ENCODE measurements around the gene TULP4.
"Not testable (repeated sequence)": the region's sequence is repeated elsewhere in the genome, so short reads cannot be mapped to it uniquely, and the experiment has no call there.

TULP4 gene

GRCh38 chr6:158476389-158476788, 164.1 kb downstream of the TULP4 start:
- peak overlapping the region; percentile 78; the same call in 1 of the 2 replicates for H3K27ac ChIP-seq
- TF ChIP-seq, protein P1, sequence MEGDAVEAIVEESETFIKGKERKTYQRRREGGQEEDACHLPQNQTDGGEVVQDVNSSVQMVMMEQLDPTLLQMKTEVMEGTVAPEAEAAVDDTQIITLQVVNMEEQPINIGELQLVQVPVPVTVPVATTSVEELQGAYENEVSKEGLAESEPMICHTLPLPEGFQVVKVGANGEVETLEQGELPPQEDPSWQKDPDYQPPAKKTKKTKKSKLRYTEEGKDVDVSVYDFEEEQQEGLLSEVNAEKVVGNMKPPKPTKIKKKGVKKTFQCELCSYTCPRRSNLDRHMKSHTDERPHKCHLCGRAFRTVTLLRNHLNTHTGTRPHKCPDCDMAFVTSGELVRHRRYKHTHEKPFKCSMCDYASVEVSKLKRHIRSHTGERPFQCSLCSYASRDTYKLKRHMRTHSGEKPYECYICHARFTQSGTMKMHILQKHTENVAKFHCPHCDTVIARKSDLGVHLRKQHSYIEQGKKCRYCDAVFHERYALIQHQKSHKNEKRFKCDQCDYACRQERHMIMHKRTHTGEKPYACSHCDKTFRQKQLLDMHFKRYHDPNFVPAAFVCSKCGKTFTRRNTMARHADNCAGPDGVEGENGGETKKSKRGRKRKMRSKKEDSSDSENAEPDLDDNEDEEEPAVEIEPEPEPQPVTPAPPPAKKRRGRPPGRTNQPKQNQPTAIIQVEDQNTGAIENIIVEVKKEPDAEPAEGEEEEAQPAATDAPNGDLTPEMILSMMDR (IDR thresholded peaks at IDR 0.05), result no peak
- TF ChIP-seq ZFX (IDR thresholded peaks at IDR 0.05; ENCODE audit: borderline replicate concordance), result no peak

DNA sequence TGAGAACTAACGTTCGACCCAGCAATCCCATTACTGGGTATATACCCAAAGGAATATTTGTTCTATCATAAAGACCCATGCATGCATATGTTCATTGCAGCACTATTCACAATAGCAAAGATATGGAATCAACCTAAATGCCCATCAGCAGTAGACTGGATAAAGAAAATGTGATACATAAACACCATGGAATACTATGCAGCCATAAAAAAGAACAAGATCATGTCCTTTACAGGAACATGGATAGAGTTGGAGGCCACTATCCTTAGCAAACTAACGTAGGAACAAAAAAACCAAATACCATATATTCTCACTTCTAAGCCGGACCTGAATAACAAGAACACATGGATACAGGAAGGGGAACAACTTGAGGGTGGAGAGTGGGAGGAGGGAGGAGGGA, 165.5 kb downstream of the TULP4 start:
- H3K27ac ChIP-seq, result not testable (repeated sequence)

DNA sequence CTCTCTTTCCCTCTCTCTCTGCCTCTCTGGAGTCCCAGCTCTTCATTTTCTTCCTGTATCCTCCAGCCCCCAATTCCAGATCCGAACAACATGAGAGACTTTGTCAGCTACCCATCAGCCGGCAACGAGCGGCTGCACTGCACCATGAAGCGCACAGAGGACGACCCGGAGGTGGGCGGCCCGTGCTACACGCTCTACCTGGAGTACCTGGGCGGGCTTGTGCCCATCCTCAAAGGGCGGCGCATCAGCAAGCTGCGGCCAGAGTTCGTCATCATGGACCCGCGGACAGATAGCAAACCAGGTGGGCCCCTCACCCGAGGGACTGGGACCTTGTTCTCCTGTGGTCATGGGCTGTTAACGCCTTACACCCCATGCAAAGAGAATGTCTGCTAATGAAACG, 168.7 kb downstream of the TULP4 start:
- TF ChIP-seq ZFX (IDR thresholded peaks at IDR 0.05; ENCODE audit: borderline replicate concordance), result no peak
- TF ChIP-seq, protein P1 (IDR thresholded peaks at IDR 0.05), result no peak
- H3K27ac ChIP-seq, result no peak overlapping the region

DNA sequence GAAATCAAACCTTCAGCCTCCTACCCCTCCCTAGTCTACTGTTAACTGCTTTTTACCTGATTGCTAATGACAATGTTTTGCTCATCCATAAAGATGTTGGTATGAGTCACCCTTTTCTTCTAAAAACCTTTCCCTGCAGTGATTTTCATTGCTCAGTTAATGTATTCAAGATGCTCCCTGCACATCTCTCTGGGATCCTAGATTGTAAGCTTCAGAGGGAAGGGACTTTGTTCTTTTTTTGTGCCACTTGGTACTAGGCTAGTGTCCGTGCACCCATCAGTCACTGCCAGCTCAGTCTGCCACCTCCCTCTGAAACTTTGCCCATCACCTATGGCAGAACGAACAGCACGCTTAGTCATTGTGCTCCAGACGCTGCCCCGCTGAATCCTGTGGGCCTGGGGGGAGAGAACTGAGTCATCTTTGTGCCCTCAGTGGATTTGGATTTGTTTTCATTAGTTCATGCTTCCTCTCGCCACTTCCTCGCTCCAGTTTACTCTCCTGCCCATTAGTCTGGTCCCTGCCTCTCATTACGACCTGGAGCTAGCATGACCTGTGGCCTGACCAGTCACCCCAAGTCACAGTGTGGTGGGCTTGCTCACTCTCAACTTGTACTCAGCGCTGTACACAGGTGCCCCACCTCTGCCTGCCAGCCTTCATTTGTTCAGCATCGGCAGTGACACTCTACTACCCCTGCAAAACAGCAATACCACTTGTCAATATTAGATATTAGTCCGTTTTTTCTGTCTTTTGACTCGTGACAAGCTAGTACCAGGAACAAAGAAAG, 169.6 kb downstream of the TULP4 start:
- no peak overlapping the region for H3K27ac ChIP-seq
- no peak for TF ChIP-seq ZFX (IDR thresholded peaks at IDR 0.05; ENCODE audit: borderline replicate concordance)

- no peak for TF ChIP-seq ZFX (IDR thresholded peaks at IDR 0.05; ENCODE audit: borderline replicate concordance)
- TF ChIP-seq, protein P1 (IDR thresholded peaks at IDR 0.05), result no peak
- no peak overlapping the region for H3K27ac ChIP-seq
Observed at GRCh38 chr6:158485431-158485830, 173.2 kb downstream of the TULP4 start.

- TF ChIP-seq, protein P1 (IDR thresholded peaks at IDR 0.05), result no peak
- TF ChIP-seq ZFX (IDR thresholded peaks at IDR 0.05; ENCODE audit: borderline replicate concordance), result no peak
- H3K27ac ChIP-seq, result no peak overlapping the region
Observed at GRCh38 chr6:158487495-158487894, 175.2 kb downstream of the TULP4 start.

GRCh38 chr6:158488065-158488464, 175.8 kb downstream of the TULP4 start:
- TF ChIP-seq ZFX (IDR thresholded peaks at IDR 0.05; ENCODE audit: borderline replicate concordance), result no peak
- TF ChIP-seq, protein P1 (IDR thresholded peaks at IDR 0.05), result no peak
- no peak overlapping the region for H3K27ac ChIP-seq

DNA sequence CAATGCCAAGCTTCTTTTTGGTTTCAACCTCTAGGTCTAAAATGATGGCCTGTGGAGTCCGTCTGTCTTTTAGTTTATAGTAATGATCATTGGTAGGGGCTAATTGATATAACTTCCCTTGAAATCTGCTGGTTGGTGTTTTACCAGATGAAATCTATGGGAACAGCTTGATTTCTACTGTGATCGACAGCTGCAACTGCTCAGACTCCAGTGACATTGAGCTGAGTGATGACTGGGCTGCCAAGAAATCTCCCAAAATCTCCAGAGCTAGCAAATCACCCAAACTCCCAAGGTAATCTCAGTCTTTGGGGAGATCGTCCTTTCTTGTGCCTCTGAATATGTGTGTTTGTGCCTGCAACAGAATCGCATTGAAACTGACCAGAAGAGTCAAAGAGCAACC, 177.2 kb downstream of the TULP4 start:
- no peak for TF ChIP-seq ZFX (IDR thresholded peaks at IDR 0.05; ENCODE audit: borderline replicate concordance)
- TF ChIP-seq, protein P1 (IDR thresholded peaks at IDR 0.05), result no peak

More for the DNA sequence above, 177.2 kb downstream of the TULP4 start:
- no peak overlapping the region for H3K27ac ChIP-seq
